GM19035 (cell line): Measurements from ENCODE around the gene TMPRSS11D.

Experiments
- ATAC-seq: cut with Tn5 transposase; IDR thresholded peaks from one replicate; pipeline ENCODE4 v1.9.1; 2021; ENCODE audit not compliant: unreplicated experiment

TMPRSS11D gene

GRCh38 chr4:67883902-67884301 is at the start of gene TMPRSS11D:
TMPRSS11D (minus strand) TSS chr4:67884002; CDS start chr4:67883933, 69 bp downstream.
- ATAC-seq: no peak

GRCh38 chr4:67933038-67933437 is 49.2 kb upstream of the TMPRSS11D start:
- ATAC-seq: no peak

- ATAC-seq: no peak
Observed at GRCh38 chr4:67931256-67931655, 47.5 kb upstream of the TMPRSS11D start.

GRCh38 chr4:67929426-67929825 is 45.6 kb upstream of the TMPRSS11D start:
- ATAC-seq: no peak

- no peak for ATAC-seq
Observed at GRCh38 chr4:67928546-67928945, 44.7 kb upstream of the TMPRSS11D start.

- no peak for ATAC-seq
Observed at GRCh38 chr4:67927251-67927650, 43.4 kb upstream of the TMPRSS11D start.

- no peak for ATAC-seq
Observed at GRCh38 chr4:67926485-67926884, 42.7 kb upstream of the TMPRSS11D start.

GRCh38 chr4:67922697-67923096 is 38.9 kb upstream of the TMPRSS11D start:
- no peak for ATAC-seq

- ATAC-seq: no peak
Observed at GRCh38 chr4:67918428-67918827, 34.6 kb upstream of the TMPRSS11D start.

GRCh38 chr4:67915400-67915966 is 31.7 kb upstream of the TMPRSS11D start:
- no peak for ATAC-seq

- no peak for ATAC-seq
Observed at GRCh38 chr4:67912080-67912479, 28.3 kb upstream of the TMPRSS11D start.

- no peak for ATAC-seq
Observed at GRCh38 chr4:67911638-67912037, 27.8 kb upstream of the TMPRSS11D start.

GRCh38 chr4:67911141-67911540 is 27.3 kb upstream of the TMPRSS11D start:
- ATAC-seq: no peak

GRCh38 chr4:67910585-67910905 is 26.7 kb upstream of the TMPRSS11D start:
- no peak for ATAC-seq

GRCh38 chr4:67909905-67910584 is 26.2 kb upstream of the TMPRSS11D start:
- no peak for ATAC-seq

- no peak for ATAC-seq
Observed at GRCh38 chr4:67907650-67908049, 23.8 kb upstream of the TMPRSS11D start.

- no peak for ATAC-seq
Observed at GRCh38 chr4:67899096-67899495, 15.3 kb upstream of the TMPRSS11D start.

- no peak for ATAC-seq
Observed at GRCh38 chr4:67897686-67898085, 13.9 kb upstream of the TMPRSS11D start.

GRCh38 chr4:67896421-67897065 is 12.7 kb upstream of the TMPRSS11D start:
- no peak for ATAC-seq

GRCh38 chr4:67894659-67895058 is 10.9 kb upstream of the TMPRSS11D start:
- no peak for ATAC-seq

- ATAC-seq: no peak
Observed at GRCh38 chr4:67892905-67893304, 9.1 kb upstream of the TMPRSS11D start.

- no peak for ATAC-seq
Observed at GRCh38 chr4:67892253-67892652, 8.5 kb upstream of the TMPRSS11D start.

- no peak for ATAC-seq
Observed at GRCh38 chr4:67891645-67892044, 7.8 kb upstream of the TMPRSS11D start.
